ENCODE measurements around the gene DGKH.

GRCh38 chr13:42272804-42273175, 224.3 kb downstream of the DGKH start:
- TF ChIP-seq CTCF (IDR thresholded peaks at IDR 0.05; ENCODE audit: low read length): no peak
- no peak for TF ChIP-seq EZH2 (IDR thresholded peaks at IDR 0.05; ENCODE audit: borderline replicate concordance, low read length)
